Astrocyte (in vitro differentiated cells and primary cell): ENCODE measurements around the gene SEPSECS.

Experiments used
- EZH2 ChIP-seq: IDR thresholded peaks from 2 replicates; pipeline ENCODE4 v1.6.1; 2012; ENCODE audit warnings: mild to moderate bottlenecking, low read length, inconsistent platforms; ENCODE audit not compliant: insufficient read depth
- TF ChIP-seq, protein P1 (sequence below): IDR thresholded peaks from 2 replicates; pipeline ENCODE4 v1.5.1; 2011; ENCODE audit warnings: low read depth, mild to moderate bottlenecking, inconsistent platforms, low read length, moderate library complexity; ENCODE audit not compliant: insufficient read depth

DNA sequence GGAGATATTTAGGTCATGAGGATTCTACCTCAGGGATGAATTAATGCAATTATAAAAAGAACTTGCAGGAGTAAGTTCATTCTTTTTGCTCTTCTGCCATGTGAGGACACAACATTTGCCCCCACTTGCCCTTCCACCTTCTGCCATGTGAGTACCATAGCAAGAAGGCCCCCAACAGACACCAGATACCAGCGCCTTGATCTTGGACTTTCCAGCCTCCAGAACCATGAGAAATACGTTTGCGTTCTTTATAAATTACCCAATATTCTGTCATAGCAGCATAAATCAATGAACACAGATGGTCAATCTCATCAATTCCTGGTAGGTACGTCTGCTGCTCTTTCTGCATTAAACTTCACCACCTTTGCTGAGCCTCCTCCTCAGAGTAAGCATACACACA is 5.7 kb upstream of the SEPSECS start:
- TF ChIP-seq, protein P1, sequence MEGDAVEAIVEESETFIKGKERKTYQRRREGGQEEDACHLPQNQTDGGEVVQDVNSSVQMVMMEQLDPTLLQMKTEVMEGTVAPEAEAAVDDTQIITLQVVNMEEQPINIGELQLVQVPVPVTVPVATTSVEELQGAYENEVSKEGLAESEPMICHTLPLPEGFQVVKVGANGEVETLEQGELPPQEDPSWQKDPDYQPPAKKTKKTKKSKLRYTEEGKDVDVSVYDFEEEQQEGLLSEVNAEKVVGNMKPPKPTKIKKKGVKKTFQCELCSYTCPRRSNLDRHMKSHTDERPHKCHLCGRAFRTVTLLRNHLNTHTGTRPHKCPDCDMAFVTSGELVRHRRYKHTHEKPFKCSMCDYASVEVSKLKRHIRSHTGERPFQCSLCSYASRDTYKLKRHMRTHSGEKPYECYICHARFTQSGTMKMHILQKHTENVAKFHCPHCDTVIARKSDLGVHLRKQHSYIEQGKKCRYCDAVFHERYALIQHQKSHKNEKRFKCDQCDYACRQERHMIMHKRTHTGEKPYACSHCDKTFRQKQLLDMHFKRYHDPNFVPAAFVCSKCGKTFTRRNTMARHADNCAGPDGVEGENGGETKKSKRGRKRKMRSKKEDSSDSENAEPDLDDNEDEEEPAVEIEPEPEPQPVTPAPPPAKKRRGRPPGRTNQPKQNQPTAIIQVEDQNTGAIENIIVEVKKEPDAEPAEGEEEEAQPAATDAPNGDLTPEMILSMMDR: no peak
- no peak for TF ChIP-seq EZH2
